Choroid plexus epithelial cell (primary cell): ENCODE results near the gene ARHGAP12.

Experiments used
- DNase-seq: peaks from one replicate; pipeline ENCODE4 v3.0.0-alpha.2; 2010; ENCODE audit warnings: low read depth
- H3K4me3 ChIP-seq: 2 replicates; pipeline ENCODE4 v1.5.1; 2011; ENCODE audit warnings: low read depth, mild to moderate bottlenecking, control low read depth, low read length, moderate library complexity
- CTCF ChIP-seq: conservative IDR thresholded peaks from 2 replicates; pipeline ENCODE4 v1.5.1; 2011; ENCODE audit warnings: low read depth, mild to moderate bottlenecking, control low read depth, inconsistent platforms, low read length, moderate library complexity

Gene ARHGAP12

GRCh38 chr10:31939797-31940708, 11.4 kb upstream of the ARHGAP12 start:
- no peak for TF ChIP-seq CTCF
- no peak overlapping the region for H3K4me3 ChIP-seq
- DNase-seq, result peak; percentile 30

- no peak overlapping the region for H3K4me3 ChIP-seq
- DNase-seq, result no peak
- no peak for TF ChIP-seq CTCF
These were observed 8.7 kb upstream of the ARHGAP12 start for GRCh38 chr10:31937371-31937770.

- TF ChIP-seq CTCF, result no peak
- no peak for DNase-seq
- no peak overlapping the region for H3K4me3 ChIP-seq
These were observed 8.3 kb upstream of the ARHGAP12 start for GRCh38 chr10:31936933-31937332.

GRCh38 chr10:31936086-31936485, 7.5 kb upstream of the ARHGAP12 start:
- no peak overlapping the region for H3K4me3 ChIP-seq
- DNase-seq, result no peak
- TF ChIP-seq CTCF, result no peak

GRCh38 chr10:31935678-31936077, 7.0 kb upstream of the ARHGAP12 start:
- DNase-seq, result no peak
- TF ChIP-seq CTCF, result no peak
- no peak overlapping the region for H3K4me3 ChIP-seq

GRCh38 chr10:31932838-31933237, 4.2 kb upstream of the ARHGAP12 start:
- peak; percentile 46 for DNase-seq
- TF ChIP-seq CTCF, result no peak
- H3K4me3 ChIP-seq, result no peak overlapping the region

- no peak for TF ChIP-seq CTCF
- no peak for DNase-seq
- H3K4me3 ChIP-seq, result no peak overlapping the region
These were observed 2.2 kb upstream of the ARHGAP12 start for GRCh38 chr10:31930856-31931255.
